CD14-positive monocyte (primary cell): ENCODE measurements around the gene SPAM1. TPM values are rescaled to one million over a fixed set of nuclear protein-coding genes. Genes with fewer than 3 reads are reported as not detected.

Source experiments
- DNase-seq, 3 donors: peaks; one replicate each; pipeline ENCODE4 v3.0.0-alpha.2; 2011 to 2022
- H2AFZ ChIP-seq: 2 replicates; pipeline ENCODE4 v1.6.0; 2012; ENCODE audit warnings: mild to moderate bottlenecking, low read depth, low read length, inconsistent platforms; ENCODE audit not compliant: insufficient read depth, poor library complexity, severe bottlenecking
- H3K27ac ChIP-seq, 2 donors: 1 replicate in 1 of 2; 2 replicates in 1 of 2; pipeline ENCODE4 v1.5.1; 2012 to 2013; ENCODE audit warnings: low read length in 2 of 2, control low read depth in 1 of 2, inconsistent platforms in 1 of 2, low read depth in 1 of 2, mild to moderate bottlenecking in 1 of 2
- H3K27me3 ChIP-seq, 2 donors: one replicate each; pipeline versions ENCODE4 v1.6.0 to v1.6.1; 2011 to 2013; ENCODE audit warnings: low read length in 2 of 2; ENCODE audit not compliant: control insufficient read depth in 2 of 2, insufficient read depth in 2 of 2
- H3K36me3 ChIP-seq, 2 donors: replicated peaks in 1 of 2; 1 replicate in 1 of 2; 2 replicates in 1 of 2; pipeline versions ENCODE4 v1.5.1 to v1.6.1; 2012 to 2013; ENCODE audit warnings: low read length in 2 of 2, control low read depth in 1 of 2, inconsistent platforms in 1 of 2, mild to moderate bottlenecking in 1 of 2; ENCODE audit not compliant: insufficient read depth in 2 of 2, control insufficient read depth in 1 of 2
- H3K4me1 ChIP-seq, 2 donors: 1 replicate in 1 of 2; 2 replicates in 1 of 2; pipeline versions ENCODE4 v1.5.1 to v1.6.1; 2012 to 2013; ENCODE audit warnings: low read length in 2 of 2, control low read depth in 1 of 2, inconsistent platforms in 1 of 2, mild to moderate bottlenecking in 1 of 2, moderate library complexity in 1 of 2; ENCODE audit not compliant: insufficient read depth in 2 of 2, control insufficient read depth in 1 of 2
- H3K4me2 ChIP-seq: replicated peaks from 2 replicates; pipeline ENCODE3; 2012; ENCODE audit warnings: low read length, moderate library complexity, mild to moderate bottlenecking; ENCODE audit not compliant: poor library complexity, severe bottlenecking; ENCODE audit errors: extremely low read depth
- H3K4me3 ChIP-seq, 3 experiments: fragments of 200-600 bp in 1 of 3; sonication (generic) in 1 of 3; replicated peaks in 1 of 3; 1 replicate in 2 of 3; 2 replicates in 1 of 3; pipeline ENCODE4 v1.5.1; 2011 to 2013; ENCODE audit warnings: low read length in 3 of 3, mild to moderate bottlenecking in 3 of 3, control low read depth in 2 of 3, low read depth in 2 of 3, inconsistent platforms in 1 of 3, moderate library complexity in 1 of 3
- H3K79me2 ChIP-seq: 2 replicates; pipeline ENCODE4 v1.6.0; 2012; ENCODE audit warnings: mild to moderate bottlenecking, control low read depth, inconsistent platforms, low read length, moderate library complexity; ENCODE audit not compliant: insufficient read depth
- H3K9ac ChIP-seq: 2 replicates; pipeline ENCODE4 v1.6.0; 2017; ENCODE audit warnings: low read length, mild to moderate bottlenecking; ENCODE audit not compliant: insufficient read depth, poor library complexity, severe bottlenecking
- H3K9me3 ChIP-seq, 2 donors: replicated peaks in 1 of 2; 1 replicate in 1 of 2; 2 replicates in 1 of 2; pipeline versions ENCODE4 v1.5.1 to v1.6.1; 2012 to 2013; ENCODE audit warnings: low read length in 2 of 2, control low read depth in 1 of 2; ENCODE audit not compliant: control insufficient read depth in 1 of 2, insufficient read depth in 1 of 2
- H4K20me1 ChIP-seq: 2 replicates; pipeline ENCODE4 v1.6.0; 2012; ENCODE audit warnings: mild to moderate bottlenecking, low read length, control low read depth, moderate library complexity; ENCODE audit not compliant: insufficient read depth
- H3K27ac Mint-ChIP-seq, 7 donors: one replicate each; pipeline ENCODE4 v1.8.0; 2020; ENCODE audit warnings: mild to moderate bottlenecking in 7 of 7, mixed read lengths in 7 of 7, moderate library complexity in 6 of 7, inconsistent platforms in 2 of 7
- H3K27me3 Mint-ChIP-seq, 3 donors: one replicate each; pipeline ENCODE4 v1.8.0; 2021 to 2022; ENCODE audit warnings: low read depth in 3 of 3, mild to moderate bottlenecking in 3 of 3, mixed read lengths in 3 of 3, moderate library complexity in 3 of 3, inconsistent platforms in 1 of 3
- H3K36me3 Mint-ChIP-seq, 2 donors: one replicate each; pipeline ENCODE4 v1.8.0; 2020; ENCODE audit warnings: mixed read lengths in 2 of 2, inconsistent platforms in 1 of 2, mild to moderate bottlenecking in 1 of 2
- H3K4me1 Mint-ChIP-seq: one replicate; pipeline ENCODE4 v1.8.0; 2020; ENCODE audit warnings: mild to moderate bottlenecking, mixed read lengths
- H3K4me3 Mint-ChIP-seq, 2 donors: one replicate each; pipeline ENCODE4 v1.8.0; 2020; ENCODE audit warnings: mild to moderate bottlenecking in 2 of 2, mixed read lengths in 2 of 2, moderate library complexity in 1 of 2
- H3K9me3 Mint-ChIP-seq, 7 donors: one replicate each; pipeline ENCODE4 v1.8.0; 2020 to 2022; ENCODE audit warnings: mixed read lengths in 7 of 7, mild to moderate bottlenecking in 6 of 7, moderate library complexity in 6 of 7, inconsistent platforms in 2 of 7
- CTCF ChIP-seq: fragments of 200-600 bp; IDR thresholded peaks from one replicate; pipeline ENCODE4 v1.8.0; 2022; ENCODE audit warnings: antibody characterized with exemption, mild to moderate bottlenecking
- WGBS: methylation state at CpG from one replicate; pipeline ENCODE4 v1.1.5; 2013; ENCODE audit warnings: missing lambda C conversion rate; ENCODE audit not compliant: insufficient coverage; 5-methylcytosine and 5-hydroxymethylcytosine counted together
- intact Hi-C, 2 donors: fragments of 100-400 bp; cut with micrococcal nuclease; formaldehyde crosslinking; loops; one replicate each; pipeline versions ENCODE4 v1.15.0 to v1.15.1; 2023
- polyA plus RNA-seq, 3 donors: library from polyadenylated mRNA; depleted of rRNA in 1 of 3; unstranded in 2 of 3; stranded (reverse) in 1 of 3; fragments of 300-500 nt in 2 of 3; fragments of >200 nt in 1 of 3; fragmentation: Illumina TruSeq in 2 of 3; gene quantifications; 1 replicate in 2 of 3; 2 replicates in 1 of 3; pipeline ENCODE4 v1.2.3, GENCODE V29; 2012 to 2021

Gene SPAM1
- polyA plus RNA-seq, 3 donors = not detected

GRCh38 chr7:123972045-123972444, 47.0 kb downstream of the SPAM1 start:
- no peak overlapping the region for H3K27ac ChIP-seq
- WGBS = no CpG with 5 or more reads among the region's 1 CpG
- Mint-ChIP-seq H3K4me3 (no peak overlapping the region), H3K36me3 (no peaks in the 10 kb centered on the region), H3K4me1 (no peaks in the 10 kb centered on the region), H3K9me3 (peaks cover 0 to 4% (median 0%) of the 10 kb centered on the region in 7 donors), H3K27ac (no peak overlapping the region), H3K27me3 (no peaks in the 10 kb centered on the region)
- H3K4me1 ChIP-seq = no peaks in the 10 kb centered on the region
- no peak for DNase-seq
- H3K9me3 ChIP-seq = no peaks in the 10 kb centered on the region
- no peak for TF ChIP-seq CTCF
- no peak overlapping the region for H2AFZ ChIP-seq
- intact Hi-C loops = no loop called here
- H3K4me3 ChIP-seq = no peak overlapping the region
- H3K36me3 ChIP-seq = no peaks in the 10 kb centered on the region
- H3K79me2 ChIP-seq = no peaks in the 10 kb centered on the region
- no peaks in the 10 kb centered on the region for H4K20me1 ChIP-seq
- H3K4me2 ChIP-seq = no peak overlapping the region
- H3K27me3 ChIP-seq = no peaks in the 10 kb centered on the region
- H3K9ac ChIP-seq = no peak overlapping the region

- no peaks in the 10 kb centered on the region for H3K9me3 ChIP-seq
- no peak for TF ChIP-seq CTCF
- H3K36me3 ChIP-seq = no peaks in the 10 kb centered on the region
- H3K27me3 Mint-ChIP-seq = no peaks in the 10 kb centered on the region
- H3K79me2 ChIP-seq = no peaks in the 10 kb centered on the region
- H3K4me1 Mint-ChIP-seq = no peaks in the 10 kb centered on the region
- no peak overlapping the region for H3K27ac ChIP-seq
- H3K9me3 Mint-ChIP-seq = peaks cover 0 to 4% (median 0%) of the 10 kb centered on the region in 7 donors
- no peak overlapping the region for H3K9ac ChIP-seq
- H3K4me3 ChIP-seq = no peak overlapping the region
- H3K4me3 Mint-ChIP-seq = no peak overlapping the region
- no peaks in the 10 kb centered on the region for H3K4me1 ChIP-seq
- no peaks in the 10 kb centered on the region for H4K20me1 ChIP-seq
- no peaks in the 10 kb centered on the region for H3K36me3 Mint-ChIP-seq
- no peak for DNase-seq
- H3K4me2 ChIP-seq = no peak overlapping the region
- no peaks in the 10 kb centered on the region for H3K27me3 ChIP-seq
- WGBS = no CpG with 5 or more reads among the region's 1 CpG
- no peak overlapping the region for H2AFZ ChIP-seq
- no peak overlapping the region for H3K27ac Mint-ChIP-seq
- intact Hi-C loops = no loop called here
Observed at GRCh38 chr7:123972831-123973230, 47.8 kb downstream of the SPAM1 start.
